A549 (cell line): ENCODE data around the gene SH3RF3. TPM values are rescaled to one million over a fixed set of nuclear protein-coding genes. Genes with fewer than 3 reads are reported as not detected.

Experiments
- ATAC-seq, 2 experiments: fragments of 200-7000 bp in 1 of 2; fragments of >200 bp in 1 of 2; cut with Nextera tagmentation in 1 of 2; cut with Tn5 transposase in 1 of 2; 3 replicates each; pipeline versions ENCODE4 v1.8.0 to v1.9.1; 2018 to 2020; ENCODE audit warnings: mild to moderate bottlenecking in 1 of 2, moderate library complexity in 1 of 2
- CTCF ChIA-PET: fragments of 300-600 bp; sonication (Branson Sonifier 250); formaldehyde crosslinking; extraction: SDS; loops from one replicate; lab custom pipeline; 2021; ENCODE audit warnings: antibody characterized with exemption, inconsistent platforms; lab: Yijun Ruan, JAX
- POLR2A ChIA-PET: fragments of 350-600 bp; formaldehyde crosslinking; extraction: SDS; loops from one replicate; lab custom pipeline; 2021; ENCODE audit warnings: antibody characterized with exemption, inconsistent platforms; lab: Yijun Ruan, JAX
- DNase-seq, 2 experiments: peaks; one replicate each; pipeline versions ENCODE4 v3.0.0 to v3.0.0-alpha.2; 2011 to 2016; ENCODE audit warnings: low read depth in 1 of 2, low spot score in 1 of 2
- FAIRE-seq: peaks from 2 replicates; lab custom pipeline; 2011; peaks lifted over from hg19 to GRCh38; lab: Jason Lieb, UNC
- H3K27ac ChIP-seq, 2 experiments: fragments of >200 bp; sonication (Bioruptor Twin); formaldehyde crosslinking; 3 replicates each; pipeline ENCODE4 v1.5.1; 2016 to 2017
- H3K4me1 ChIP-seq: fragments of >200 bp; sonication (Bioruptor Twin); formaldehyde crosslinking; 3 replicates; pipeline ENCODE4 v1.6.1; 2016
- H3K4me2 ChIP-seq: fragments of >200 bp; sonication (Bioruptor Twin); formaldehyde crosslinking; 3 replicates; pipeline ENCODE4 v1.6.1; 2016
- H3K4me3 ChIP-seq: fragments of >200 bp; sonication (Bioruptor Twin); formaldehyde crosslinking; 3 replicates; pipeline ENCODE4 v1.5.1; 2016
- H3K9me3 ChIP-seq: fragments of >200 bp; sonication (Bioruptor Twin); formaldehyde crosslinking; 3 replicates; pipeline ENCODE4 v1.6.1; 2016
- BCL3 ChIP-seq: fragments of >200 bp; sonication (Bioruptor Twin); formaldehyde crosslinking; IDR thresholded peaks from 3 replicates; pipeline ENCODE4 v1.6.1; 2016
- CBX2 ChIP-seq: fragments of 200-600 bp; sonication (generic); IDR thresholded peaks from 2 replicates; pipeline ENCODE4 v1.6.1; 2016; ENCODE audit warnings: low read depth, mild to moderate bottlenecking, borderline replicate concordance
- CHD2 ChIP-seq: fragments of 150-350 bp; IDR thresholded peaks from 2 replicates; pipeline ENCODE4 v1.6.1; 2014; ENCODE audit warnings: low read length; ENCODE audit not compliant: partially characterized antibody
- EHF ChIP-seq: fragments of 250-450 bp; sonication (Bioruptor Pico); IDR thresholded peaks from 2 replicates; pipeline ENCODE4 v1.5.0; 2020; ENCODE audit warnings: mild to moderate bottlenecking
- EHMT2 ChIP-seq: fragments of 200-600 bp; sonication (generic); IDR thresholded peaks from 2 replicates; pipeline ENCODE4 v1.6.1; 2016; ENCODE audit warnings: antibody characterized with exemption, low read depth, mild to moderate bottlenecking, moderate library complexity
- EP300 ChIP-seq, 2 experiments: fragments of >200 bp; sonication (Bioruptor Twin); formaldehyde crosslinking; IDR thresholded peaks; 2 replicates in 1 of 2; 3 replicates in 1 of 2; pipeline ENCODE4 v1.6.1; 2016 to 2017
- FOSB ChIP-seq: fragments of 250-450 bp; sonication (Bioruptor Pico); IDR thresholded peaks from 2 replicates; pipeline ENCODE4 v1.5.0; 2020; ENCODE audit warnings: mild to moderate bottlenecking, moderate library complexity
- FOSL2 ChIP-seq, 2 experiments: fragments of 450-650 bp in 1 of 2; fragments of >200 bp in 1 of 2; sonication (Bioruptor Twin) in 1 of 2; formaldehyde crosslinking; IDR thresholded peaks; 2 replicates each; pipeline versions ENCODE4 v1.5.0 to v1.6.1; 2016 to 2020; ENCODE audit warnings: mild to moderate bottlenecking in 1 of 2, moderate library complexity in 1 of 2
- FOXS1 ChIP-seq: fragments of 250-450 bp; sonication (Bioruptor Pico); IDR thresholded peaks from 2 replicates; pipeline ENCODE4 v1.5.0; 2020; ENCODE audit warnings: mild to moderate bottlenecking, moderate library complexity
- GATA3 ChIP-seq: IDR thresholded peaks from 2 replicates; pipeline ENCODE4 v1.6.1; 2012; ENCODE audit warnings: borderline replicate concordance
- HES2 ChIP-seq: fragments of >200 bp; sonication (Bioruptor Twin); formaldehyde crosslinking; IDR thresholded peaks from 2 replicates; pipeline ENCODE4 v1.6.1; 2016
- HEYL ChIP-seq: fragments of 250-450 bp; sonication (Bioruptor Pico); IDR thresholded peaks from 2 replicates; pipeline ENCODE4 v1.8.0; 2021; ENCODE audit warnings: mild to moderate bottlenecking, moderate library complexity
- HMGXB4 ChIP-seq: fragments of 250-450 bp; sonication (Bioruptor Pico); IDR thresholded peaks from 2 replicates; pipeline ENCODE4 v1.5.0; 2021; ENCODE audit warnings: mild to moderate bottlenecking, moderate library complexity, borderline replicate concordance
- HOXB5 ChIP-seq: fragments of 250-450 bp; sonication (Bioruptor Pico); IDR thresholded peaks from 2 replicates; pipeline ENCODE4 v1.5.0; 2020; ENCODE audit warnings: mild to moderate bottlenecking, moderate library complexity
- JUNB ChIP-seq: fragments of >200 bp; sonication (Bioruptor Twin); formaldehyde crosslinking; IDR thresholded peaks from 2 replicates; pipeline ENCODE4 v1.6.1; 2016
- KDM1A ChIP-seq: fragments of 200-600 bp; sonication (generic); IDR thresholded peaks from 2 replicates; pipeline ENCODE4 v1.6.1; 2016; ENCODE audit warnings: low read depth, mild to moderate bottlenecking
- KDM5A ChIP-seq: fragments of 200-600 bp; sonication (generic); IDR thresholded peaks from 2 replicates; pipeline ENCODE4 v1.6.1; 2016; ENCODE audit warnings: antibody characterized with exemption, mild to moderate bottlenecking
- MAZ ChIP-seq: fragments of 150-350 bp; IDR thresholded peaks from 2 replicates; pipeline ENCODE4 v1.6.1; 2014; ENCODE audit warnings: antibody characterized with exemption, low read depth, low read length, borderline replicate concordance
- NPAS2 ChIP-seq: fragments of 250-450 bp; sonication (Bioruptor Pico); IDR thresholded peaks from 2 replicates; pipeline ENCODE4 v1.8.0; 2022; ENCODE audit warnings: mild to moderate bottlenecking, moderate library complexity, borderline replicate concordance
- PBX3 ChIP-seq: IDR thresholded peaks from 2 replicates; pipeline ENCODE4 v1.6.1; 2012
- RAD21 ChIP-seq, 2 experiments: fragments of >200 bp in 1 of 2; sonication (Bioruptor Twin) in 1 of 2; formaldehyde crosslinking in 1 of 2; IDR thresholded peaks in 1 of 2; conservative IDR thresholded peaks in 1 of 2; 2 replicates in 1 of 2; 3 replicates in 1 of 2; pipeline ENCODE4 v1.6.1; 2012 to 2018; ENCODE audit warnings: inconsistent platforms in 1 of 2
- RARB ChIP-seq: fragments of 250-450 bp; sonication (Bioruptor Pico); IDR thresholded peaks from 2 replicates; pipeline ENCODE4 v1.8.0; 2021; ENCODE audit warnings: mild to moderate bottlenecking, moderate library complexity
- RCOR1 ChIP-seq: fragments of 150-350 bp; IDR thresholded peaks from 2 replicates; pipeline ENCODE4 v1.6.1; 2014; ENCODE audit warnings: antibody characterized with exemption, low read length, low read depth
- SMC3 ChIP-seq: fragments of >200 bp; sonication (Bioruptor Twin); formaldehyde crosslinking; IDR thresholded peaks from 3 replicates; pipeline ENCODE4 v1.6.1; 2018; ENCODE audit warnings: inconsistent platforms
- SREBF2 ChIP-seq: fragments of 450-650 bp; IDR thresholded peaks from 2 replicates; pipeline ENCODE4 v1.6.1; 2014; ENCODE audit warnings: mild to moderate bottlenecking, moderate library complexity
- TFCP2L1 ChIP-seq: fragments of 250-450 bp; sonication (Bioruptor Pico); IDR thresholded peaks from 2 replicates; pipeline ENCODE4 v1.5.0; 2021; ENCODE audit warnings: mild to moderate bottlenecking
- TP53 ChIP-seq: fragments of 250-450 bp; sonication (Bioruptor Pico); IDR thresholded peaks from 2 replicates; pipeline ENCODE4 v1.5.0; 2021; ENCODE audit warnings: mild to moderate bottlenecking, moderate library complexity
- ZC3H11A ChIP-seq: fragments of 450-650 bp; IDR thresholded peaks from 2 replicates; pipeline ENCODE4 v1.6.1; 2014; ENCODE audit warnings: antibody characterized with exemption, mild to moderate bottlenecking
- ZFP36 ChIP-seq: fragments of 450-650 bp; IDR thresholded peaks from 2 replicates; pipeline ENCODE4 v1.6.1; 2014; ENCODE audit warnings: borderline replicate concordance; ENCODE audit not compliant: partially characterized antibody
- WGBS: methylation state at CpG from one replicate; pipeline ENCODE4 v1.1.6; 2017; ENCODE audit errors: missing lambda C conversion rate; 5-methylcytosine and 5-hydroxymethylcytosine counted together
- polyA plus RNA-seq, 4 experiments: library from polyadenylated mRNA; depleted of rRNA in 3 of 4; stranded (reverse); fragments of >200 nt; fragmentation: RNase III in 1 of 4; extraction: RNeasy Plus Mini Kit Qiagen cat#74134 plus additional on column Dnase treatment in 1 of 4; gene quantifications; 2 replicates in 3 of 4; 3 replicates in 1 of 4; pipeline ENCODE4 v1.2.3, GENCODE V29; 2011 to 2017

Gene SH3RF3
- polyA plus RNA-seq, 2 of the 4 experiments (the other 2 are of a cell fraction) = 0.04 to 0.21 TPM

GRCh38 chr2:109421101-109421500, 292.1 kb downstream of the SH3RF3 start:
- no peak for FAIRE-seq
- Histone ChIP-seq H3K27ac (no peak overlapping the region), H3K9me3 (no peaks in the 10 kb centered on the region), H3K4me3 (no peak overlapping the region), H3K4me2 (no peak overlapping the region), H3K4me1 (no peaks in the 10 kb centered on the region)
- no peak for TF ChIP-seq GATA3
- TF ChIP-seq RAD21 (conservative IDR thresholded peaks at IDR 0.05 in 1 of 2, IDR thresholded peaks at IDR 0.05 in 1 of 2) = no peak
- TF ChIP-seq BCL3 = no peak
- no peak for TF ChIP-seq RCOR1
- no peak for TF ChIP-seq FOSL2 (IDR thresholded peaks at IDR 0.05)
- TF ChIP-seq FOSL2 (CRISPR knock-in tag; IDR thresholded peaks at IDR 0.05) = no peak
- TF ChIP-seq ZFP36 = no peak
- no peak for TF ChIP-seq MAZ
- TF ChIP-seq EP300 (IDR thresholded peaks at IDR 0.05) = no peak
- TF ChIP-seq CHD2 = no peak
- no peak for TF ChIP-seq HMGXB4 (CRISPR knock-in tag)
- TF ChIP-seq JUNB = no peak
- DNase-seq = no peak
- 51% methylated on average over 3 of the region's 3 CpGs for WGBS
- ChIA-PET CTCF (interaction anchor here (1.2 to 1.7 kb wide), 2 partner anchors 46 to 65 kb away, joined by 3 to 4 read pairs; no protein-coding TSS in a partner anchor), POLR2A (no interaction called here)
- ATAC-seq = no peak

DNA sequence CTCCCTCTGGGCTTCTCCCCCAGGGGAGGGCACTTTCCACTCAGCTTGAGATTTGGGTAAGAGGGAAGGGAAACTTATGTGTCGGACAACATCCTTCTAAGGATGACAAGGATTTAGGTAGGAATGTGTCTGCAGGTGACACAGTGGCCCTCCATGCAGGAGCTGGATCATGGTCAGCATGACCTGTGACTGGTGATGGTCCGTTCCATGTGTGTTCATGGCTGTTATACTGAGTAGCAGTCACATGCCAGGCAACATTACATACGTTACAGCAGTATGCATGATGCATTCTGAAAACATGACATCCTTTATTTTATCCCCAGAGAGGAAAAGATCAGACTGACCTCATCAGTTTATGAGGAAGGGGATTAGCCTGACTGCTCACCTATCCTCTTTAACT, 292.6 kb downstream of the SH3RF3 start:
- TF ChIP-seq NPAS2 (CRISPR knock-in tag) = no peak
- no peak for TF ChIP-seq CBX2
- no peak for TF ChIP-seq HOXB5 (CRISPR knock-in tag)
- no peak for TF ChIP-seq EHF (CRISPR knock-in tag)
- no peak for TF ChIP-seq HMGXB4 (CRISPR knock-in tag)
- TF ChIP-seq SREBF2 = no peak
- TF ChIP-seq EHMT2 = no peak
- no peak for TF ChIP-seq HES2
- no peak for TF ChIP-seq TP53 (CRISPR knock-in tag)
- TF ChIP-seq PBX3 = no peak
- TF ChIP-seq EP300 (IDR thresholded peaks at IDR 0.05) = no peak
- TF ChIP-seq KDM5A = no peak
- TF ChIP-seq TFCP2L1 = no peak
- TF ChIP-seq FOSB = no peak
- TF ChIP-seq RARB (CRISPR knock-in tag) = no peak
- no peak for TF ChIP-seq ZC3H11A
- no peak for TF ChIP-seq HEYL (CRISPR knock-in tag)
- no peak for TF ChIP-seq SMC3
- no peak for TF ChIP-seq KDM1A
- TF ChIP-seq FOXS1 (CRISPR knock-in tag) = no peak
- POLR2A ChIA-PET = no interaction called here
- Histone ChIP-seq H3K4me1 (no peaks in the 10 kb centered on the region), H3K4me3 (no peak overlapping the region), H3K9me3 (no peaks in the 10 kb centered on the region), H3K27ac (no peak overlapping the region), H3K4me2 (no peak overlapping the region)
- CTCF ChIA-PET = interaction anchor here (0.6 to 1.7 kb wide), 2 partner anchors 46 to 82 kb away, joined by 3 to 4 read pairs; no protein-coding TSS in a partner anchor
- WGBS = 59% methylated on average over 3 of the region's 3 CpGs
- FAIRE-seq (no peak), ATAC-seq (no peak), DNase-seq (no peak)
